Measurements from ENCODE around the gene SDF2. TPM values are rescaled to one million over a fixed set of nuclear protein-coding genes. Genes with fewer than 3 reads are reported as not detected.

SDF2 gene
- total and polyA plus RNA-seq, 3 donors from 2014 or later = 59.7 to 65.0 (median 64.6) TPM

DNA sequence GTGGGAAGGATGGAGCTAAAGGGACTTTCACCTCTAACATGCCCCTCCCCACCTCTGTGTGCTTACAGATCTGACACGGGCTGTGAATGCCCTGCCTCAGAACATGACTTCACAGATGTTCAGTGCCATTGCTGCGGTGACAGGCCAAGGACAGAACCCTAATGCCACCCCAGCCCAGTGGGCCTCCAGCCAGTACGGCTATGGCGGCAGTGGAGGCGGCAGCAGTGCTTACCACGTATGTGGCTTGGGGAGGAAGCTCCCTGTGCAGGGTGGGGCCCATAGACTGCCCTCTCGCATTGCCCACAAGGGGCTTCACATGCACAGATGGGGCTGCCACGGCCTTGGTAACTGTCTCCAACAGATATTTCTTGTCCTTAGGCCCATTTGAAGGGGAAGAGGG, 38.6 kb upstream of the SDF2 start:
- no peak overlapping the region for H3K27ac ChIP-seq
- intact Hi-C loops (cut with DNase I; ENCODE audit: low total_unique reads) = no loop called here
- no peaks in the 10 kb centered on the region for H3K27me3 ChIP-seq
- WGBS, 2 donors = 76 to 93% methylated on average over 3 to 8 of the region's 8 CpGs
- no peak overlapping the region for H3K4me3 ChIP-seq
- no peaks in the 10 kb centered on the region for H3K4me1 ChIP-seq
- DNase-seq = no peak
- no peaks in the 10 kb centered on the region for H3K9me3 ChIP-seq
- TF ChIP-seq CTCF (IDR thresholded peaks at IDR 0.05) (no peak), POLR2A (IDR thresholded peaks at IDR 0.05) (no peak)
- no peaks in the 10 kb centered on the region for H3K36me3 ChIP-seq (ENCODE audit: low read depth, missing control alignments)

DNA sequence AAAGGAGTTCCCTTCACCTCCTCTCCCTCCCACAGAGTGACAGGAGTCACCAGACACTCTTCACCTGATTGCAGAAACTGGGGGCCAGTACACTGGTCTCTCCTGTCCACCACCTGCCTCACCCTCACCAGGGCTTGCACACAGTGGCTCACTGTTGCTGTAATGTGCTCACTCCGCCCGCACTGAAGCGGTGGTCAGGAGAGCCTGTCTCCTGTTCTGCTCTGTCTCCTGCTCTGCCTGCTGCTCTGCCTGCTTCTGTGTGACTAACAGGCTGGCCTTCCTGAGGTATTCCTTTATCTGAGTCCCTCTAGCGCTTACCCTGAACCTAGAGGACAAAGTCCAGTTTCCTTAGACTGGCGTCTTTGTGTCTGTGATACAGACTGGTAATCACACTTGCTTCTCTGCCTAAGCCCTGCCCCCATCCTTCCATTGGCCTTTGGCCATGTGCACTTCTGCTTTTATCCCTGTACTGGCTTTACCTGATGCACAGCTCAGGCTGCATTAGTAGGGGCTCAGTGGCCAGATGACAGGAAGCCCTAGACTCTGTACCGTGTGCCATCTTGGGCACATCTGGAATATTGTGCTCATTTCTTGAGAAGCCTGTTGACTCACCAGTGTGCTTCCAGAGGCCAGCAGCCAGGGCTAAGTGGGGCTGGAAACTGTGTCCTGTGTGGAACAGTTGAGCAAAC, 36.7 kb upstream of the SDF2 start:
- Histone ChIP-seq H3K9me3 (no peaks in the 10 kb centered on the region), H3K27ac (no peak overlapping the region), H3K4me1 (no peaks in the 10 kb centered on the region), H3K27me3 (no peaks in the 10 kb centered on the region), H3K4me3 (no peak overlapping the region), H3K36me3 (ENCODE audit: low read depth, missing control alignments) (no peaks in the 10 kb centered on the region)
- TF ChIP-seq CTCF (IDR thresholded peaks at IDR 0.05) (no peak), POLR2A (IDR thresholded peaks at IDR 0.05) (no peak)
- DNase-seq = no peak
- intact Hi-C loops (cut with DNase I; ENCODE audit: low total_unique reads) = no loop called here
- 88 to 89% methylated on average over 6 of the region's 6 CpGs for WGBS, 2 donors

GRCh38 chr17:28693869-28694268, 32.2 kb upstream of the SDF2 start:
- H3K9me3 ChIP-seq = no peaks in the 10 kb centered on the region
- intact Hi-C loops (cut with DNase I; ENCODE audit: low total_unique reads) = no loop called here
- H3K27ac ChIP-seq = no peak overlapping the region
- DNase-seq = no peak
- no peak for TF ChIP-seq CTCF (IDR thresholded peaks at IDR 0.05)
- TF ChIP-seq POLR2A (IDR thresholded peaks at IDR 0.05) = no peak
- no peaks in the 10 kb centered on the region for H3K4me1 ChIP-seq
- WGBS, 2 donors = 90% methylated on average over 1 of the region's 1 CpG; no CpG with 5 or more reads in 1 of the 2 donors
- H3K4me3 ChIP-seq = no peak overlapping the region
- no peaks in the 10 kb centered on the region for H3K27me3 ChIP-seq
- no peaks in the 10 kb centered on the region for H3K36me3 ChIP-seq (ENCODE audit: low read depth, missing control alignments)

GRCh38 chr17:28689011-28689410, 27.3 kb upstream of the SDF2 start:
- 86 to 96% methylated on average over 3 of the region's 3 CpGs for WGBS, 2 donors
- Histone ChIP-seq H3K9me3 (no peaks in the 10 kb centered on the region), H3K27ac (no peak overlapping the region), H3K4me3 (no peak overlapping the region), H3K27me3 (no peaks in the 10 kb centered on the region), H3K36me3 (ENCODE audit: low read depth, missing control alignments) (no peaks in the 10 kb centered on the region), H3K4me1 (no peaks in the 10 kb centered on the region)
- TF ChIP-seq CTCF (IDR thresholded peaks at IDR 0.05) = no peak
- TF ChIP-seq POLR2A (IDR thresholded peaks at IDR 0.05) = no peak
- intact Hi-C loops (cut with DNase I; ENCODE audit: low total_unique reads) = no loop called here
- no peak for DNase-seq

DNA sequence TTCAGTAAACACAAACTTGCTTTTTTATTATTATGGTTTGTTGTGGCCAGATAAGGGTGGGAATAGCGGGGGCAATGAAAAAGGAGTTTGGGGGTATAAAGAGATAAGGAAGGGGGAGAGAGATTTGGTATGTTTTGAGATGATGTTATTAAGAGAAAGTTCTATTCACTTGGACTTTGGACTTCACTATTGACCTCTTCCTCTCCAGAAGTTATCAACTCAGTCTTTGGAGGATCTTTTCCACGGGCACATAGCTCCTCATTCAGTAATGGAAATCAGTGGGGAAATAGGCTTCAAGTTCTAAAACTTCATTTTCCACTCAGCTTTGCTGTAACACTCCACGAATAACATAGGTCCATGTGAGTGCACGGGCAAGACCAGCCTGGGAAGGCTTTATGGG, 26.8 kb upstream of the SDF2 start:
- intact Hi-C loops (cut with DNase I; ENCODE audit: low total_unique reads) = no loop called here
- DNase-seq = no peak
- no peaks in the 10 kb centered on the region for H3K4me1 ChIP-seq
- 93 to 95% methylated on average over 4 of the region's 4 CpGs for WGBS, 2 donors
- no peaks in the 10 kb centered on the region for H3K9me3 ChIP-seq
- no peak overlapping the region for H3K4me3 ChIP-seq
- no peaks in the 10 kb centered on the region for H3K36me3 ChIP-seq (ENCODE audit: low read depth, missing control alignments)
- H3K27me3 ChIP-seq = no peaks in the 10 kb centered on the region
- TF ChIP-seq POLR2A (IDR thresholded peaks at IDR 0.05) (no peak), CTCF (IDR thresholded peaks at IDR 0.05) (no peak)
- no peak overlapping the region for H3K27ac ChIP-seq
